K562 (cell line): ENCODE measurements around the gene VWC2. TPM values are rescaled to one million over a fixed set of nuclear protein-coding genes. Genes with fewer than 3 reads are reported as not detected.

Experiments
- ATAC-seq: fragments of 200-7000 bp; cut with Tn5 transposase; 3 replicates; pipeline ENCODE4 v1.9.1; 2020; ENCODE audit warnings: moderate library complexity
- BruUV-seq: library from RNA; stranded (reverse); fragments of 400-500 nt; replicated peaks from 2 replicates; lab custom pipeline; 2021; lab: Mats Ljungman, UMichigan
- CTCF ChIA-PET: fragments of 300-600 bp; formaldehyde crosslinking; extraction: SDS; loops from one replicate; lab custom pipeline; 2021; ENCODE audit warnings: low intra/inter-chr PET ratio; lab: Yijun Ruan, JAX
- POLR2A ChIA-PET: fragments of 300-600, 350-650 bp; sonication (Branson Sonifier 250); formaldehyde crosslinking; extraction: SDS; loops from one replicate; lab custom pipeline; 2021; ENCODE audit warnings: antibody characterized with exemption, inconsistent platforms; lab: Yijun Ruan, JAX
- DNase-seq, 4 experiments: peaks; one replicate each; pipeline versions ENCODE4 v3.0.0 to v3.0.0-alpha.2; 2011 to 2018; ENCODE audit warnings: low spot score in 3 of 4, mixed read lengths in 3 of 4; ENCODE audit errors: extremely low read depth in 1 of 4
- FAIRE-seq: peaks from 2 replicates; lab custom pipeline; 2011; peaks lifted over from hg19 to GRCh38; lab: Jason Lieb, UNC
- H2AFZ ChIP-seq: 2 replicates; pipeline ENCODE4 v1.6.0; 2011; ENCODE audit warnings: low read depth, low read length, control low read depth, inconsistent platforms
- H3K27ac ChIP-seq: fragments of 200-600 bp; 3 replicates; pipeline ENCODE4 v1.8.0; 2011; ENCODE audit warnings: low read depth, mild to moderate bottlenecking, control low read depth, inconsistent platforms, low read length, moderate library complexity, mixed read lengths; ENCODE audit errors: extremely low read depth
- H3K27me3 ChIP-seq, 2 experiments: fragments of 300-600 bp in 1 of 2; 2 replicates in 1 of 2; 3 replicates in 1 of 2; pipeline versions ENCODE4 v1.6.0 to v1.8.0; 2011; ENCODE audit warnings: inconsistent platforms in 2 of 2, low read length in 2 of 2, mild to moderate bottlenecking in 1 of 2, mixed read lengths in 1 of 2, moderate library complexity in 1 of 2; ENCODE audit not compliant: control insufficient read depth in 2 of 2, insufficient read depth in 2 of 2
- H3K36me3 ChIP-seq: fragments of 300-600 bp; 3 replicates; pipeline ENCODE4 v1.8.0; 2011; ENCODE audit warnings: mild to moderate bottlenecking, low read length, inconsistent platforms; ENCODE audit not compliant: control insufficient read depth, insufficient read depth
- H3K4me1 ChIP-seq, 2 experiments: fragments of 200-600 bp in 1 of 2; replicated peaks in 1 of 2; 2 replicates in 1 of 2; 3 replicates in 1 of 2; pipeline versions ENCODE4 v1.5.1 to v1.8.0; 2011; ENCODE audit warnings: inconsistent platforms in 2 of 2, low read length in 2 of 2, mild to moderate bottlenecking in 1 of 2, mixed read lengths in 1 of 2, moderate library complexity in 1 of 2; ENCODE audit not compliant: control insufficient read depth in 2 of 2, insufficient read depth in 2 of 2
- H3K4me2 ChIP-seq: 2 replicates; pipeline ENCODE4 v1.6.1; 2011; ENCODE audit warnings: low read length, control low read depth, inconsistent platforms, mixed read lengths; ENCODE audit not compliant: insufficient read depth
- H3K4me3 ChIP-seq: fragments of 200-600 bp; sonication (generic), shearing (Covaris generic); 2 replicates; pipeline ENCODE4 v1.5.1; 2016; ENCODE audit warnings: control low read depth, inconsistent platforms
- H3K79me2 ChIP-seq: fragments of 200-600 bp; 3 replicates; pipeline ENCODE4 v1.8.0; 2011; ENCODE audit warnings: low read length, inconsistent platforms; ENCODE audit not compliant: control insufficient read depth, insufficient read depth
- H3K9ac ChIP-seq, 2 experiments: 2 replicates each; pipeline versions ENCODE4 v1.6.0 to v1.6.1; 2011; ENCODE audit warnings: low read depth in 2 of 2, low read length in 2 of 2, control low read depth in 1 of 2, inconsistent platforms in 1 of 2, mild to moderate bottlenecking in 1 of 2, mixed read lengths in 1 of 2; ENCODE audit not compliant: insufficient read depth in 1 of 2
- H3K9me1 ChIP-seq: one replicate; pipeline ENCODE4 v1.6.0; 2011; ENCODE audit warnings: inconsistent platforms, mild to moderate bottlenecking, low read length, moderate library complexity; ENCODE audit not compliant: control insufficient read depth, insufficient read depth
- H3K9me3 ChIP-seq: replicated peaks from 2 replicates; pipeline ENCODE4 v1.5.1; 2011; ENCODE audit warnings: low read depth, low read length, inconsistent platforms; ENCODE audit not compliant: control insufficient read depth, insufficient read depth
- H4K20me1 ChIP-seq: replicated peaks from 2 replicates; pipeline ENCODE4 v1.6.1; 2011; ENCODE audit warnings: low read length, inconsistent platforms, mixed read lengths; ENCODE audit not compliant: control insufficient read depth, insufficient read depth
- CBX1 ChIP-seq: sonication (generic); IDR thresholded peaks from 2 replicates; pipeline ENCODE4 v1.6.1; 2016; ENCODE audit warnings: antibody characterized with exemption, low read depth, mild to moderate bottlenecking
- CBX8 ChIP-seq: fragments of 200-600 bp; sonication (generic); IDR thresholded peaks from 2 replicates; pipeline ENCODE4 v1.6.1; 2012; ENCODE audit warnings: borderline replicate concordance, mixed run types, low read depth, mild to moderate bottlenecking, moderate library complexity, mixed read lengths, low read length, control low read depth, inconsistent platforms; ENCODE audit not compliant: poor library complexity, severe bottlenecking; ENCODE audit errors: extremely low read depth
- CLOCK ChIP-seq: fragments of 250-450 bp; sonication (Bioruptor Pico); IDR thresholded peaks from 2 replicates; pipeline ENCODE4 v1.4.0; 2020; ENCODE audit warnings: mild to moderate bottlenecking, moderate library complexity, borderline replicate concordance
- ETS1 ChIP-seq: conservative IDR thresholded peaks from 2 replicates; pipeline ENCODE4 v1.6.1; 2011; ENCODE audit warnings: low read depth, mild to moderate bottlenecking, low read length; ENCODE audit not compliant: control insufficient read depth
- HES1 ChIP-seq: fragments of 450-650 bp; IDR thresholded peaks from 2 replicates; pipeline ENCODE4 v1.6.1; 2016; ENCODE audit warnings: low read depth, mild to moderate bottlenecking, moderate library complexity
- PKNOX1 ChIP-seq: fragments of 450-650 bp; IDR thresholded peaks from 2 replicates; pipeline ENCODE4 v1.6.1; 2016
- POLR2AphosphoS2 ChIP-seq: IDR thresholded peaks from 2 replicates; pipeline ENCODE4 v1.6.1; 2012; ENCODE audit warnings: low read length, improper control_type of control experiment
- PTBP1 ChIP-seq: fragments of 200-400 bp; formaldehyde crosslinking; IDR thresholded peaks from 2 replicates; pipeline ENCODE4 v1.6.1; 2017; ENCODE audit warnings: low read depth, low read length
- ZBTB26 ChIP-seq: fragments of 450-650 bp; formaldehyde crosslinking; IDR thresholded peaks from 2 replicates; pipeline ENCODE4 v1.4.0; 2022; ENCODE audit warnings: missing genetic modification characterization
- ZBTB9 ChIP-seq: fragments of 450-650 bp; formaldehyde crosslinking; IDR thresholded peaks from 2 replicates; pipeline ENCODE4 v1.4.0; 2020; ENCODE audit warnings: mild to moderate bottlenecking, moderate library complexity
- ZNF280B ChIP-seq: fragments of 250-450 bp; sonication (Bioruptor Pico); IDR thresholded peaks from 2 replicates; pipeline ENCODE4 v1.5.1; 2021; ENCODE audit warnings: mild to moderate bottlenecking
- WGBS: fragments of 100-300 bp; shearing (Covaris generic); methylation state at CpG from one replicate; pipeline ENCODE4 v1.1.6; 2016; ENCODE audit warnings: low coverage, mixed read lengths; ENCODE audit not compliant: insufficient coverage; ENCODE audit errors: missing lambda C conversion rate; 5-methylcytosine and 5-hydroxymethylcytosine counted together
- in situ Hi-C: fragments of 300-500 bp; cut with MboI; formaldehyde crosslinking; loops from 4 replicates; pipeline ENCODE4 v1.15.0; 2018; ENCODE audit warnings: inconsistent platforms, mixed read lengths
- intact Hi-C: fragments of 100-400 bp; cut with micrococcal nuclease; formaldehyde crosslinking; loops from 2 replicates; pipeline ENCODE4 v1.14.2; 2022
- polyA plus RNA-seq, 8 experiments: library from polyadenylated mRNA; depleted of rRNA in 4 of 8; stranded (reverse) in 5 of 8; unstranded in 3 of 8; fragments of >200 nt; fragmentation: Nextera tagmentation in 2 of 8; fragmentation: Illumina TruSeq in 1 of 8; extraction: Ambion mirVana in 2 of 8; extraction: Trizol in 1 of 8; gene quantifications; 2 replicates each; pipeline versions ENCODE4 v1.2.1 to v1.2.3, GENCODE V29; 2011 to 2014; ENCODE audit warnings: inconsistent platforms in 1 of 8, missing spikeins in 1 of 8
- total RNA-seq, 7 experiments: library from RNA; depleted of rRNA in 6 of 7; stranded (reverse); fragments of >200 nt in 6 of 7; fragmentation: Illumina TruSeq in 2 of 7; extraction: Trizol in 2 of 7; gene quantifications; 2 replicates each; pipeline versions ENCODE4 v1.2.1 to v1.2.3, GENCODE V29; 2011 to 2021; ENCODE audit warnings: low replicate concordance in 1 of 7

Gene VWC2
- total and polyA plus RNA-seq, 9 of the 15 experiments (the other 6 are each of a cell fraction or from before 2014, with no cell fraction given), result not detected

- Histone ChIP-seq H3K4me3 (no peak overlapping the region), H3K4me2 (no peak overlapping the region), H3K27ac (no peak overlapping the region), H3K27me3 (no peaks in the 10 kb centered on the region; a peak in 1 of 5 replicates), H3K9me1 (no peaks in the 10 kb centered on the region), H4K20me1 (no peaks in the 10 kb centered on the region), H3K9me3 (no peaks in the 10 kb centered on the region), H3K9ac (no peak overlapping the region), H3K79me2 (no peaks in the 10 kb centered on the region), H3K36me3 (no peaks in the 10 kb centered on the region), H3K4me1 (no peaks in the 10 kb centered on the region), H2AFZ (no peak overlapping the region)
- POLR2A ChIA-PET, result no interaction called here
- ATAC-seq (no peak), DNase-seq (no peak), FAIRE-seq (no peak)
- CTCF ChIA-PET, result no interaction called here
- intact Hi-C loops, result no loop called here
- WGBS, result 27% methylated on average over 35 of the region's 56 CpGs
- BruUV-seq, result no TSS peak
- in situ Hi-C loops, result no loop called here
- TF ChIP-seq CBX8 (no peak), CLOCK (CRISPR knock-in tag) (no peak), ZBTB26 (no peak), ETS1 (no peak), PTBP1 (no peak), PKNOX1 (no peak), HES1 (no peak), POLR2AphosphoS2 (no peak), CBX1 (no peak), ZNF280B (no peak), ZBTB9 (CRISPR knock-in tag) (no peak)
Observed at GRCh38 chr7:49773936-49774458, 559 bp downstream of the VWC2 start.
